Measurements from ENCODE around the gene IRAK1BP1. TPM values are rescaled to one million over a fixed set of nuclear protein-coding genes. Genes with fewer than 3 reads are reported as not detected.
"Not testable (repeated sequence)": the region's sequence is repeated elsewhere in the genome, so short reads cannot be mapped to it uniquely, and the experiment has no call there.

IRAK1BP1 gene
- total and polyA plus RNA-seq, 10 of the 15 experiments (the other 5 are each of a cell fraction or from before 2014, with no cell fraction given): 2.3 to 6.7 (median 3.9) TPM

DNA sequence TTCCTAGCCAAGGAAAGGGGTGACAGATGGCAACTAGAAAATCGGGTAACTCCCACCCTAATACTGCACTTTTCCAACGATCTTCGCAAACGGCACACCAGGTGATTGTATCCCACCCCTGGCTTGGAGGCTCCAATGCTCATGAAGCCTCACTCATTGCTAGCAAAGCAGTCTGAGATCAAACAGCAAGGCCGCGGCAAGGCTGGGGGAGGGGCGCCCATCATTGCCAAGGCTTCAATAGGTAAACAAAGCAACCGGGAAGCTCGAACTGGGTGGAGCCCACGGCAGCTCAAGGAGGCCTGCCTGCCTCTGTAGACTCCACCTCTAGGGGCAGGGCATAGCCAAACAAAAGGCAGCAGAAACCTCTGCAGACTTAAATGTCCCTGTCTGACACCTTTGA lies 53.8 kb downstream of the IRAK1BP1 start:
- BruUV-seq (replicated peaks); CTCF ChIA-PET; in situ Hi-C loops (cut with MboI); H3K36me3 ChIP-seq (ENCODE audit: control insufficient read depth in 2 of 2, insufficient read depth in 2 of 2, low read length in 1 of 2); H3K27ac ChIP-seq (ENCODE audit: control insufficient read depth, insufficient read depth); ATAC-seq; POLR2A ChIA-PET; H3K9me3 ChIP-seq (replicated peaks; ENCODE audit: control insufficient read depth, insufficient read depth, low read length); SMC1A ChIA-PET (ENCODE audit: uncharacterized antibody, unreplicated experiment); intact Hi-C loops (cut with micrococcal nuclease; ENCODE audit: unreplicated experiment); H3K79me2 ChIP-seq (ENCODE audit: control insufficient read depth, insufficient read depth, low read length); H3K4me3 ChIP-seq; H4K20me1 ChIP-seq (ENCODE audit: control insufficient read depth, insufficient read depth); FAIRE-seq; H3K4me1 ChIP-seq (ENCODE audit: control insufficient read depth, insufficient read depth, low read length); H2AFZ ChIP-seq (ENCODE audit: control insufficient read depth, low read depth, low read length); H3K4me2 ChIP-seq (ENCODE audit: control insufficient read depth, insufficient read depth); H3K27me3 ChIP-seq (replicated peaks in 1 of 2; ENCODE audit: control insufficient read depth in 2 of 2, insufficient read depth in 2 of 2, low read length in 1 of 2); RAD21 ChIA-PET (ENCODE audit: unreplicated experiment); H3K9ac ChIP-seq (ENCODE audit: control insufficient read depth, insufficient read depth, low read length); DNase-seq (ENCODE audit: low read depth, low spot score): not testable (repeated sequence)
- WGBS (ENCODE audit: insufficient coverage, insufficient replicate concordance, low lambda C conversion rate, missing lambda C conversion rate): 82% methylated on average over 10 of the region's 10 CpGs

DNA sequence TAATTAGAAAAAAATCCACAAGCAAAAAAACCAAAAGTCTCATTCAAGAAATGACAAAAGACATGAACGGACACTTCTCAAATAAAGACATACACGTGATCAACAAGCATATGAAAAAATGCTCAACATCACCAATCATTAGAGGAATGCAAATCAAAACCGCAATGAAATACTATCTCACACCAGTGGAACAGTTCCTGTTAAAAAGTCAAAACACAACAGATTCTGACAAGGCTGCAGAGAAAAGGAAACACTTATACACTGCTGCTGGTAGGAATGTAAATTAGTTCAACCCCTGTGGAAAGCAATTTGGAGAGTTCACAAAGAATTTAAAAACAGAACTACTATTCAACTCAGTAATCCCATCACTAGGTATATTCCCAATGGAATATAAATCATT lies 58.0 kb downstream of the IRAK1BP1 start:
- no TSS peak for BruUV-seq (replicated peaks)
- TF ChIP-seq IRF4 (IDR thresholded peaks at IDR 0.05; ENCODE audit: low read depth, low read length): no peak
- TF ChIP-seq ZNF207 (IDR thresholded peaks at IDR 0.05; ENCODE audit: borderline replicate concordance): no peak
- TF ChIP-seq CHD4 (IDR thresholded peaks at IDR 0.05): no peak
- Histone ChIP-seq H3K79me2 (ENCODE audit: control insufficient read depth, insufficient read depth, low read length) (no peaks in the 10 kb centered on the region), H3K4me3 (no peak overlapping the region), H3K27me3 (replicated peaks in 1 of 2; ENCODE audit: control insufficient read depth in 2 of 2, insufficient read depth in 2 of 2, low read length in 1 of 2) (no peaks in the 10 kb centered on the region), H3K4me1 (ENCODE audit: control insufficient read depth, insufficient read depth, low read length) (no peaks in the 10 kb centered on the region), H3K36me3 (ENCODE audit: control insufficient read depth in 2 of 2, insufficient read depth in 2 of 2, low read length in 1 of 2) (no peaks in the 10 kb centered on the region), H2AFZ (ENCODE audit: control insufficient read depth, low read depth, low read length) (no peak overlapping the region), H4K20me1 (ENCODE audit: control insufficient read depth, insufficient read depth) (no peaks in the 10 kb centered on the region), H3K27ac (ENCODE audit: control insufficient read depth, insufficient read depth) (no peak overlapping the region), H3K9ac (ENCODE audit: control insufficient read depth, insufficient read depth, low read length) (no peak overlapping the region), H3K9me3 (replicated peaks; ENCODE audit: control insufficient read depth, insufficient read depth, low read length) (no peaks in the 10 kb centered on the region; the same call in 2 of the 3 replicates), H3K4me2 (ENCODE audit: control insufficient read depth, insufficient read depth) (no peak overlapping the region)
- ChIA-PET RAD21 (ENCODE audit: unreplicated experiment) (no interaction called here), SMC1A (ENCODE audit: uncharacterized antibody, unreplicated experiment) (no interaction called here), POLR2A (no interaction called here), CTCF (no interaction called here)
- ATAC-seq: no peak
- DNase-seq (ENCODE audit: low read depth, low spot score): no peak
- intact Hi-C loops (cut with micrococcal nuclease; ENCODE audit: unreplicated experiment): no loop called here
- FAIRE-seq: no peak
- in situ Hi-C loops (cut with MboI): no loop called here
- WGBS (ENCODE audit: insufficient coverage, insufficient replicate concordance, low lambda C conversion rate, missing lambda C conversion rate): 2% methylated on average over 3 of the region's 3 CpGs
